Right atrium auricular region (tissue), 2 donors: Measurements from ENCODE around the gene PLD4. TPM values are rescaled to one million over a fixed set of nuclear protein-coding genes. Genes with fewer than 3 reads are reported as not detected.

ENCODE experiments used
- DNase-seq: peaks from one replicate; pipeline ENCODE4 v3.0.0-alpha.2; 2019; ENCODE audit warnings: low spot score
- H3K27ac ChIP-seq, 2 donors: fragments of 200-600 bp; sonication (generic); 1 replicate in 1 of 2; 2 replicates in 1 of 2; pipeline ENCODE4 v1.5.1; 2016 to 2019
- H3K27me3 ChIP-seq, 2 donors: fragments of 200-600 bp; sonication (generic); one replicate each; pipeline versions ENCODE4 v1.5.1 to v1.6.0; 2017 to 2019
- H3K36me3 ChIP-seq: fragments of 200-600 bp; sonication (generic); one replicate; pipeline ENCODE4 v1.5.1; 2016
- H3K4me1 ChIP-seq, 2 donors: fragments of 200-600 bp; sonication (generic); one replicate each; pipeline versions ENCODE4 v1.5.1 to v1.6.0; 2017 to 2019
- H3K4me3 ChIP-seq, 2 donors: fragments of 200-600 bp; sonication (generic); 1 replicate in 1 of 2; 2 replicates in 1 of 2; pipeline ENCODE4 v1.5.1; 2017 to 2019; ENCODE audit warnings: mild to moderate bottlenecking in 1 of 2, moderate library complexity in 1 of 2
- H3K9me3 ChIP-seq, 2 donors: fragments of 200-600 bp; sonication (generic); one replicate each; pipeline ENCODE4 v1.5.1; 2019
- CTCF ChIP-seq, 2 donors: fragments of 200-600 bp; sonication (generic); IDR thresholded peaks; one replicate each; pipeline ENCODE4 v1.5.1; 2019; ENCODE audit warnings: antibody characterized with exemption in 2 of 2
- total RNA-seq, 2 donors: library from RNA; depleted of rRNA; stranded (reverse); fragments of >200 nt; gene quantifications; one replicate each; pipeline ENCODE4 v1.1.0, GENCODE V29; 2016

The PLD4 gene
- total RNA-seq, 2 donors from 2014 or later: 0.08 TPM; not detected in 1

GRCh38 chr14:104931771-104932675, 7.3 kb downstream of the PLD4 start:
- no peak for DNase-seq
- no peaks in the 10 kb centered on the region for H3K9me3 ChIP-seq
- TF ChIP-seq CTCF (IDR thresholded peaks at IDR 0.05): no peak
- no peaks in the 10 kb centered on the region for H3K27me3 ChIP-seq
- H3K4me1 ChIP-seq: peaks cover 0 to 21% of the 10 kb centered on the region in 2 donors
- no peak overlapping the region for H3K27ac ChIP-seq
- peak overlapping the region in 1 of 2 donors; percentile 67 for H3K4me3 ChIP-seq
- H3K36me3 ChIP-seq: no peaks in the 10 kb centered on the region

GRCh38 chr14:104932676-104933631, 8.3 kb downstream of the PLD4 start:
- H3K4me3 ChIP-seq: peak overlapping the region; percentile 36 to 67
- DNase-seq: peak; percentile 81
- H3K36me3 ChIP-seq: no peaks in the 10 kb centered on the region
- TF ChIP-seq CTCF (IDR thresholded peaks at IDR 0.05): peak; percentile 70 to 89
- no peaks in the 10 kb centered on the region for H3K27me3 ChIP-seq
- peaks cover 0 to 21% of the 10 kb centered on the region in 2 donors for H3K4me1 ChIP-seq
- H3K9me3 ChIP-seq: no peaks in the 10 kb centered on the region
- peak overlapping the region; percentile 8 to 39 for H3K27ac ChIP-seq

- H3K27me3 ChIP-seq: no peaks in the 10 kb centered on the region
- H3K27ac ChIP-seq: peak overlapping the region in 1 of 2 donors; percentile 39
- no peak for TF ChIP-seq CTCF (IDR thresholded peaks at IDR 0.05)
- no peaks in the 10 kb centered on the region for H3K36me3 ChIP-seq
- peaks cover 0 to 21% of the 10 kb centered on the region in 2 donors for H3K4me1 ChIP-seq
- DNase-seq: no peak
- H3K4me3 ChIP-seq: peak overlapping the region; percentile 36 to 67
- no peaks in the 10 kb centered on the region for H3K9me3 ChIP-seq
Measured at GRCh38 chr14:104933746-104934733, 9.4 kb downstream of the PLD4 start.

- no peaks in the 10 kb centered on the region for H3K27me3 ChIP-seq
- DNase-seq: no peak
- H3K4me1 ChIP-seq: peaks cover 0 to 21% of the 10 kb centered on the region in 2 donors
- TF ChIP-seq CTCF (IDR thresholded peaks at IDR 0.05): no peak
- H3K9me3 ChIP-seq: no peaks in the 10 kb centered on the region
- H3K4me3 ChIP-seq: no peak overlapping the region
- no peaks in the 10 kb centered on the region for H3K36me3 ChIP-seq
- no peak overlapping the region for H3K27ac ChIP-seq
Measured at GRCh38 chr14:104935026-104935650, 10.5 kb downstream of the PLD4 start.
